Keratinocyte (primary cell): ENCODE results near the gene SLC16A7. TPM values are rescaled to one million over a fixed set of nuclear protein-coding genes. Genes with fewer than 3 reads are reported as not detected.

ENCODE experiments used
- DNase-seq: peaks from one replicate; pipeline ENCODE4 v3.0.0-alpha.2; 2011; ENCODE audit warnings: low read depth, missing footprints, low spot score
- FAIRE-seq: peaks from 2 replicates; lab custom pipeline; 2011; peaks lifted over from hg19 to GRCh38; lab: Jason Lieb, UNC
- H2AFZ ChIP-seq: 2 replicates; pipeline ENCODE4 v1.6.0; 2012; ENCODE audit warnings: low read length, control low read depth, inconsistent platforms; ENCODE audit not compliant: control insufficient read depth
- H3K27ac ChIP-seq: 2 replicates; pipeline ENCODE4 v1.5.1; 2011; ENCODE audit warnings: low read length; ENCODE audit not compliant: control insufficient read depth, insufficient read depth
- H3K27me3 ChIP-seq: 3 replicates; pipeline ENCODE4 v1.6.0; 2011; ENCODE audit warnings: low read length; ENCODE audit not compliant: control insufficient read depth, insufficient read depth; ENCODE audit errors: extremely low read depth
- H3K36me3 ChIP-seq, 2 experiments: 2 replicates in 1 of 2; 3 replicates in 1 of 2; pipeline ENCODE4 v1.5.1; 2011; ENCODE audit warnings: low read length in 2 of 2, mild to moderate bottlenecking in 1 of 2; ENCODE audit not compliant: control insufficient read depth in 2 of 2, insufficient read depth in 2 of 2; ENCODE audit errors: extremely low read depth in 1 of 2
- H3K4me1 ChIP-seq: 3 replicates; pipeline ENCODE4 v1.5.1; 2011; ENCODE audit warnings: low read length; ENCODE audit not compliant: control insufficient read depth, insufficient read depth; ENCODE audit errors: extremely low read depth
- H3K4me2 ChIP-seq: 3 replicates; pipeline ENCODE4 v1.6.0; 2011; ENCODE audit warnings: low read depth, low read length; ENCODE audit not compliant: control insufficient read depth, insufficient read depth; ENCODE audit errors: extremely low read depth
- H3K4me3 ChIP-seq, 3 experiments: fragments of 200-600 bp in 1 of 3; sonication (generic) in 1 of 3; 2 replicates in 2 of 3; 3 replicates in 1 of 3; pipeline ENCODE4 v1.5.1; 2011 to 2016; ENCODE audit warnings: low read length in 3 of 3, mild to moderate bottlenecking in 3 of 3, control low read depth in 2 of 3, inconsistent platforms in 1 of 3, low read depth in 1 of 3, mixed read lengths in 1 of 3, mixed run types in 1 of 3, moderate library complexity in 1 of 3; ENCODE audit not compliant: control insufficient read depth in 2 of 3, insufficient read depth in 2 of 3; ENCODE audit errors: extremely low read depth in 1 of 3
- H3K79me2 ChIP-seq: 2 replicates; pipeline ENCODE4 v1.6.0; 2012; ENCODE audit warnings: low read length; ENCODE audit not compliant: control insufficient read depth, insufficient read depth
- H3K9ac ChIP-seq: 3 replicates; pipeline ENCODE4 v1.6.0; 2011; ENCODE audit warnings: low read length; ENCODE audit not compliant: control insufficient read depth, insufficient read depth; ENCODE audit errors: extremely low read depth
- H3K9me1 ChIP-seq: 3 replicates; pipeline ENCODE4 v1.6.0; 2011; ENCODE audit warnings: low read length; ENCODE audit not compliant: control insufficient read depth, insufficient read depth; ENCODE audit errors: extremely low read depth
- H3K9me3 ChIP-seq: 2 replicates; pipeline ENCODE4 v1.5.1; 2012; ENCODE audit warnings: low read depth, low read length; ENCODE audit not compliant: control insufficient read depth
- H4K20me1 ChIP-seq: 3 replicates; pipeline ENCODE4 v1.6.0; 2011; ENCODE audit warnings: low read length; ENCODE audit not compliant: control insufficient read depth, insufficient read depth; ENCODE audit errors: extremely low read depth
- CTCF ChIP-seq, 3 experiments: IDR thresholded peaks in 1 of 3; conservative IDR thresholded peaks in 1 of 3; optimal IDR thresholded peaks in 1 of 3; 2 replicates in 2 of 3; 3 replicates in 1 of 3; pipeline versions ENCODE3 to v1.5.1; 2011; ENCODE audit warnings: low read length in 3 of 3, mild to moderate bottlenecking in 3 of 3, moderate library complexity in 2 of 3, control low read depth in 1 of 3, inconsistent platforms in 1 of 3; ENCODE audit not compliant: insufficient read depth in 2 of 3; ENCODE audit errors: extremely low read depth in 1 of 3
- EZH2 ChIP-seq: IDR thresholded peaks from one replicate; pipeline ENCODE4 v1.6.1; 2012; ENCODE audit warnings: inconsistent platforms, mild to moderate bottlenecking, low read length, moderate library complexity
- dilution Hi-C: fragments of 300-500 bp; cut with MboI; formaldehyde crosslinking; loops from one replicate; pipeline ENCODE4 v1.7.0; 2020; ENCODE audit warnings: low sequenced_read_pairs; ENCODE audit not compliant: extremely low pct_ligation_motif_present
- polyA plus RNA-seq, 5 experiments: library from polyadenylated mRNA; depleted of rRNA in 3 of 5; stranded (reverse) in 3 of 5; stranded (forward) in 1 of 5; unstranded in 1 of 5; fragments of >200 nt; gene quantifications; 1 replicate in 1 of 5; 2 replicates in 3 of 5; 3 replicates in 1 of 5; pipeline versions ENCODE4 v1.2.1 to v1.2.3, GENCODE V29; 2011 to 2012; ENCODE audit warnings: missing spikeins in 2 of 5, low read depth in 1 of 5, low replicate concordance in 1 of 5

The SLC16A7 gene
- polyA plus RNA-seq, 1 donor (not counting 4 experiments of a cell fraction or from before 2014, with no cell fraction given), result 0.87 TPM

- H3K36me3 ChIP-seq, result no peaks in the 10 kb centered on the region
- H4K20me1 ChIP-seq, result no peaks in the 10 kb centered on the region
- TF ChIP-seq CTCF (optimal IDR thresholded peaks at IDR 0.05 in 1 of 3, IDR thresholded peaks at IDR 0.05 in 1 of 3, conservative IDR thresholded peaks at IDR 0.05 in 1 of 3; ENCODE audit: extremely low read depth in 1 of 3, insufficient read depth in 2 of 3, low read length in 3 of 3), result no peak
- no peaks in the 10 kb centered on the region for H3K79me2 ChIP-seq
- no peak overlapping the region for H3K9ac ChIP-seq
- H3K9me1 ChIP-seq, result no peaks in the 10 kb centered on the region
- DNase-seq (no peak), FAIRE-seq (no peak)
- no peaks in the 10 kb centered on the region for H3K9me3 ChIP-seq
- dilution Hi-C loops, result no loop called here
- H3K4me2 ChIP-seq, result no peak overlapping the region
- no peaks in the 10 kb centered on the region for H3K4me1 ChIP-seq
- H2AFZ ChIP-seq, result no peak overlapping the region
- H3K27me3 ChIP-seq, result no peaks in the 10 kb centered on the region
- H3K4me3 ChIP-seq, result no peak overlapping the region
- no peak overlapping the region for H3K27ac ChIP-seq
These were observed 41.9 kb downstream of the SLC16A7 start for GRCh38 chr12:59637692-59638070.

GRCh38 chr12:59643550-59643949 lies 47.7 kb downstream of the SLC16A7 start:
- TF ChIP-seq EZH2 (no peak), CTCF (optimal IDR thresholded peaks at IDR 0.05 in 1 of 3, IDR thresholded peaks at IDR 0.05 in 1 of 3, conservative IDR thresholded peaks at IDR 0.05 in 1 of 3; ENCODE audit: extremely low read depth in 1 of 3, insufficient read depth in 2 of 3, low read length in 3 of 3) (no peak)
- Histone ChIP-seq H2AFZ (no peak overlapping the region), H3K27ac (no peak overlapping the region), H3K9me3 (no peaks in the 10 kb centered on the region), H3K4me1 (no peaks in the 10 kb centered on the region), H3K9me1 (no peaks in the 10 kb centered on the region), H3K79me2 (no peaks in the 10 kb centered on the region), H3K4me2 (no peak overlapping the region), H3K9ac (no peak overlapping the region), H4K20me1 (no peaks in the 10 kb centered on the region), H3K36me3 (no peaks in the 10 kb centered on the region), H3K4me3 (no peak overlapping the region), H3K27me3 (no peaks in the 10 kb centered on the region)
- no peak for FAIRE-seq
- DNase-seq, result no peak
- dilution Hi-C loops, result no loop called here
